ENCODE measurements around the gene TERB1.

TERB1 gene, protein sequence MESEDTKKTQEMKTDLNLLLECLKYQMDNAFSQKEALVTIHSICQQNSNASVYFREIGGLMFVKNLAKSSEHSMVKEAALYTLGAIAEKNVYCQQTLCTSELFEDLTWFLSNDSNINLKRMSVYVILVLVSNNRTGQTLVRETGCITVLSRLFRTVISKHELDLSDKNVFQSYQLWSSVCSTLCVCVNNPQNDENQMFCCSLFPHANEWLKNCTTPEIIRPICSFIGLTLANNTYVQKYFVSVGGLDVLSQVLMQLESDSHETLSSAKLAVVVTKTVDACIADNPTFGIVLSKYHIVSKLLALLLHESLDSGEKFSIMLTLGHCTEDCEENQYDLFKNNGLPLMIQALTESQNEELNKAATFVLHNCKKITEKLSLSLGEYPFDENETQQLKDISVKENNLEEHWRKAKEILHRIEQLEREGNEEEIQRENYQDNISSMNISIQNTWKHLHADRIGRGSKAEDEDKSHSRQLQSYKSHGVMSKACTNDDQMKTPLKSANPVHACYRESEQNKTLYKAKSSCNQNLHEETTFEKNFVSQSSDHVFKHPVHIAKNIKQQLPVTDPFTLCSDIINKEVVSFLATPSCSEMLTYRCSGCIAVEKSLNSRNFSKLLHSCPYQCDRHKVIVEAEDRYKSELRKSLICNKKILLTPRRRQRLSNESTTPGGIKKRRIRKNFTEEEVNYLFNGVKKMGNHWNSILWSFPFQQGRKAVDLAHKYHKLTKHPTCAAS

DNA sequence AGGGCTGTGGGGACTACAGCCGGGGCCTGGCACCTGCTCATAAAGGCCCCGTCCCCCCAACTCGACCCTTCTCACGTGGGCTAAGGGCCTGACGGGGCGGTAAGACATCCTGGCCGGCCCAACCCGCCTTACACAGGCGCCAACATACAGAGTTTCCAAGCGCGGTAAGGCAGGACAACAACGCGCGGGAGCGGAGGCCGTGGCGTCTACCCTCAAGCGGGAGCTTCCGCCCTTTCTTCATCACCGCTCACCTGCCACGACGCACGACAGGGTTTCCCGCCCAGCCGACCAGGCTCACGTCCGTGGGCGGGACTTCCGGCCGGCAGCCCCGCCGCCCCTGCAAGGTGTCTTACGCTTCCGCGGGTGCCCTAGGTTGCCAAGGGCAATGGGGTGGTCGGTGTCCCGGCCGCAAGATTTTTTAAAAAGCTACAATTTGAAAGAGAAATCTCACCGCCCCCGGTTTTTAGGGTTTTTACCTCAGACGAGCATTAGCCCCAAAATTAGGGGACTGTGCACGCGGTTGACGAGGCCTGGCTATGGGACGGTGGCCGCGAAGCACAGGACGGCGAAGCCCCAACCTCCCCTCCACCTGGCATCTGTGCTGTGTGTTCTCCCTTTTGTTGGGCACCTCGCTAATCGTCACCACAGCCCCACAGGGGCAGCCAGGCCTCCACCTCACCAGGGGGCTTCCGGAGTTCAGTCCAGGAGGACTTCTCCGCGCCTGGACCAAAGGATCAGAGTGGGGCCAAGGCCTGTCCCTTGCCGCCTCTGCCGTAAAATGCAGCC, at the start of gene TERB1:
Gene TERB1, minus strand, starts transcription at position 265 of the 786 bp plus-strand sequence. CDS start 4,786 bp downstream, outside the sequence.
- DNase-seq (ENCODE audit: low read depth in 2 of 2), result no peak

DNA sequence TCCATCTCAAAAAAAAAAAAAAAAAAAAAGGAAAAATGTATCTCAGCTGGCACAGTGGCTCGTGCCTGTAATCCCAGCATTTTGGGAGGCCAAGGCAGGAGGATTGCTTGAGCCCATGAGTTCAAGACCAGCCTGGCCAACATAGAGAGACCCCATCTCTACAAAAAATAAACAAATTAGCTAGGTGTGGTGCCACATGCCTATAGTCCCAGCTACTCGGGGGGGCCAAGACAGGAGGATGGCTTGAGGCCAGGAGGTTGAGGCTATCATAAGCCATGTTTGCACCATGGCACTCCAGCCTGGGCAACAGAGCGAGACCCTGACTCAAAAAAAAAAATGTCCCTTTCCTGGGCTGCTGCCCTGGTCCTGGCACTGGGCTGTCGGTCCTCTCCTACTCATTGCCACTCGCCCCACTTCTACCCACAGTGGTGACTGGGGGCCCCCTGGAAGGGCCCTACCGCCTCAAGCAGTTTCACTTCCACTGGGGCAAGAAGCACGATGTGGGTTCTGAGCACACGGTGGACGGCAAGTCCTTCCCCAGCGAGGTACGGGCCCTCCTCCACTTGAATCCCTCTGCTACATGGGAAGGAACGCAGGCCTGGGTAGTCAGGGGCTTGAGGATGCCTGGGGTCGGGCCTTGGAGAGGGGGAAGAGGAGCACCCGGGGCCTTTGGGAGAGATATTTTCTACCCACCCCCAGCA, 48.9 kb upstream of the TERB1 start:
- no peak for DNase-seq (ENCODE audit: low read depth in 2 of 2)

DNA sequence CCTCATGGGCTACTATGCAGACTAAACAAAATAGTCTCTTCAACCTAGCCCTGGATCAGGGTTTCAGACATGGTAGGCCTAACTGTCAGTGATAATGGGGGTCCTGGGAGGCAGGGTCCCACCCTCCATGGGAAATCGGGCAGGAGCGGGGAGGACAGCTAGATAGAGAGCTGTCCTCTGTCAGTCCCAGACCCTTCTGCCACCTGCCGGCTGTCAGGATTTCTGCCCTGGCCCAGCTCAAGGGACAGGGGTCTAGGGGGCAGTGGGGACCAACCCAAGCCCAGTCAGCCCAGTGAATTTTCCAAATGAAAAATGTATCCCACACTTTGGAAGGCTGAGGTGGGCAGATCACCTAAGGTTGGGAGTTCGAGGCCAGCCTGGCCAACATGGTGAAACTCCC, 48.2 kb upstream of the TERB1 start:
- DNase-seq (ENCODE audit: low read depth in 2 of 2), result no peak

DNA sequence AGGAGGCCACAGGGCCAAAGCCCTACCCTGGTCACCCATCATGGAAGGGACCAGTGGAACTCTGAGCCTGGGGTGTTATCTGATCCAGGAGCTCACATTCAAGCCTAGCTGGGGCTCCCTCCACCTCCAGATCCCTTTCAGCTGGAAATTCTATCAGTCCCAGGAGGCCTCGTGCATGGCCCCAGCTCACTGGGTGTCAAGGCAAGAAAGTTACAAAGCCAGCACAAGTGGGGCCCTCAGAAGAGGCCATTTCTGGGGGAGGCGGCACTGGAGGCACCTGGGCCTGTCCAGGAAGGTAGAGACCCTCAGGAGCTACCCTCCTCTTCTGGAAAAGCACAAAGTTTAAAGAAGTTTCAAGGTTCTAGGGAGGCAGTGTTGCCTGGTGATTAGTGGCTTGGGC, 47.6 kb upstream of the TERB1 start:
- no peak for DNase-seq (ENCODE audit: low read depth in 2 of 2)

DNA sequence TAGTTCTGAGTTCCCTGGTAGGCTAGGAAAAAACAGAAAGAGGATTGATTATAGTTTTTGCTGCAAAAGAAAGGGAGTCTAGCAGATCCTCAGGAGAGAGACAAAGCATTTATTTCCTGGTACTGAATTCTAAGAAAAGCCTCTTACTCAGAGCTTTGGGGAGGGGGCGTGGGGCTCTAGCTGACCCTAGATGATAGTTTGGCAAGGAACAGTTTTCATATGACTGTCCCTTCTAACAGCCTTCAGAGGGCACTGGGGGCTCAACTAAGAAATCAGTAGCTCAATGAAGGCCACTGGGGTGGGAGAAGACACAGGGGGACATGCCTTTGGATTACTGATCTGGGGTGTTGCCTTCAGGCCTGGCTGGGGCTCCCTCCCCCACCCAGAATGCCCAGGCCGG, 46.8 kb upstream of the TERB1 start:
- no peak for DNase-seq (ENCODE audit: low read depth in 2 of 2)

DNA sequence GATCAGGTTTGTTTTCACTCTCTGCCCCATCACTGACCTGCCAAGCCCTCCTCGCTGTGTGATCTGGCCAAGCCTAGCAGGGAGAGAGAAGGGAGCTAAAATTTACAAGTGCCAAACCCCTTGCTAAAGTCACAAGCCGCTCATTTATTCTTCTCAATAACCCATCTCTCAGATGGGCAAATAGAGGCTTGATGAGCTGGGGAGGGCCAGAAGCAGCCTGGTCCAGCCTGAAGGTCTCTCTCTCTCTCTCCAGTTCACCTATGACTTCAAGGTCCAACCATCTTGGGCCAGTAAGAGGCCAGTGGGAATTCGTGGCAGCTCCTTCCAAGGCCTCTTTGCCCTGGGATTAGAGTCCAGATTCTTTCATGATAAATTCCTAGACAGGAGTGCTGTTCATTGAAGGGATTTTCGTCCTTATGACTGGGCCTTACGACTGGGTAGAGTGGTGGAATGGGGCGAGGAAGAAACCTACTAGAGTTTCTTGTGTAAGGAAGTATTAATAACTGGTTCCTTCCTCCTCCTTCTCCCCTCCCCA, 46.2 kb upstream of the TERB1 start:
- DNase-seq (ENCODE audit: low read depth in 2 of 2), result no peak

DNA sequence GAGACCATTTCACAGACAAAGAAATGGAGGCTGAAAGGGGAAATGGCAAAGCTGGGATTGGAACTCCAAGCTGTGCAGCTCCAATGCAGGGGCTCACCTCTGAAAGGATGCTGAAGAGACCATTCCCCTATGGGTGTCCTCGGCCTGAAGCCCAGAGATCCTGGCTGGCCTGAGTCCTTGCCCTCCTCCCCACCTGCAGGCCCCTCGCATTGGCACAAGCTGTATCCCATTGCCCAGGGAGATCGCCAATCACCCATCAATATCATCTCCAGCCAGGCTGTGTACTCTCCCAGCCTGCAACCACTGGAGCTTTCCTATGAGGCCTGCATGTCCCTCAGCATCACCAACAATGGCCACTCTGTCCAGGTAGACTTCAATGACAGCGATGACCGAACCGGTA, 45.4 kb upstream of the TERB1 start:
- no peak for DNase-seq (ENCODE audit: low read depth in 2 of 2)

DNA sequence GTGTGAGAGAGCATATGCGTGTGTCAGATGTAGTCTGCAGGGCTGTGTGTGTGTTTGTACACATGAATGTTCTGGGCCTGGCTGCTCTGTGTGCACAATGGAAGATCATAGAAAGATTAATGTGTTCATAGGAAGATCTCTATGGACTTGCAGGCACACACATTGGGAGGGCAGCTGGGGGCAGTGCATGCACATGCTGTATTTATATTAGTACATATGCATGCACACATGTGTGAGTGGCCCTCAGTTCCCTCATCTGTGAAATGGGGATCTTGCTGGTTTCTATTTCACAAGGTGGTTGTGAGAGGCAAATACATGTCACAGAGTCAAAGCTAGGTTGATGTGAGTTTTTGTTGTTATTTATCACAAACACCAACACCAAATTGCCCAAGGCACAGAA, 44.9 kb upstream of the TERB1 start:
- no peak for DNase-seq (ENCODE audit: low read depth in 2 of 2)

DNA sequence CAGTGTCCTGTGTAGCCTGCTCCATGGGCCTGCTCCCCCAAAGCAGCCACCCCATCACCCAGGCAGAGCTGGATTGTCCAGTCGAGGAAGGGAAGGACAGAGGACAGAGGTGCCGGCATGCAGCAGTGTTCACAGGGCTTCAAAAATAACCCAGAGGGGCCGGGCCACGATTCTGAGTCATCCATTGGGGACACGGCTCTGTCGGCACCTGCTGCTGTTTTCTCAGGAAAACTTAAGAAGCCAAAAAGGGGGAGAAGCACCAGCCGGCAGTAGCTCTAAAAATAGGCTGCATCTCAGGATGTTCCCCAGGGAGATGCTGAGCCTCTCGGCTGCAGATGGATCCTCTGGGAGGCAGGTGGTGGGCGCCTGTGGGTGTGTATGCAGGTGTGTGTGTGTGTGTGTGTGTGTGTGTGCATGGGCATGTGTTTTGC, 44.4 kb upstream of the TERB1 start:
- no peak for DNase-seq (ENCODE audit: low read depth in 2 of 2)

DNA sequence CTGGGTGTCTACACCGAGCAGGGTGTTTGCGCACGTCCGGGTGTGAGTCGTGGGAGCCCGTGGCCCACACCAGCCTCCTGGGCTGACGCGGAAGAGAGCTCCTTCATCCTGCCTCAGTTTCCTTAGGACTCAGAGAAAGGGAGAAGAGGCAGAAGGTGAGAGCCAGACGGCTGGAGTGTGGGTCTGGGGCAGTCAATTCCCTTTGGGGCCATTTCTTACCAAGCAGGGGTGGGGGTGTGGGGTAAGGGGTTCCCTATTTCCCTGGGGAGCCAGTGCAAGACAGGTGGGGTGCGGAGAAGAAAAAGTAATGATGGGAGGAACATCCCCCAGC, 43.7 kb upstream of the TERB1 start:
- no peak for DNase-seq (ENCODE audit: low read depth in 2 of 2)

DNA sequence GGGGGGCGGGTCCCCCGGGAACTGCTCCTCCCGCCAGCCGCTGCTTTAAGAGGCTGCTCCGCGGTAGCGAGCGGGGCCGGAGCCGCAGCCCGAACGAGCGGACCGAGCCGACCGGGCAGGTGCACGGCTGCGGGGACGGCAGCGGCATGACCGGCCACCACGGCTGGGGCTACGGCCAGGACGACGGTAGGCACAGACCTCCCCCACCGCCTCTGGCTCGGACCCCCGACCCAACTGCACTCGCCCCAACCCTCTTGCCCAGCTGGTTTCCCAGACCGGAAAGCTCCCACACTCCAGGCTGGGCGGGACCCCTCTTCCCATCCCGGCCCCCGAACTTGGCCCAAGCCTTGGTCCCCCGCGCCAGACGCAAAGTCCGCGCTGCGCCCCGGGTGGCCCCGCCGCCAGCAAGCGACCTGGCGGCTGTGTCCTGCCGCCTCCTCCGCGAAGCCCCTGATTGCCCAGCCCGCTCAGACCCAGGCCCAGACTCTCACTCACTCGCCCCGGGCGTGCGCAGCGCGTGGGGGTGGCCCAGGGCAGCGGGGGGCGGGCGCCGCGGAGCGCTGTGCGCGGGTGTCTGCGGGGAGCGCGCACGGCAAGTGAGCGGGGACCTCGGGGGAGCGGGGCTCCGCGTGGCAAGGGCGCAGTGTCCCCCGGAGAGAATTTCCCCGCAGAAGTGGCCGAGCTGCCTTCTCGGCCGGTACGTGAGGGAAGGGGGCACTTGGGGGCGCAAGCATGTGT, 43.1 kb upstream of the TERB1 start, which contains the start of gene CA7:
Gene CA7, plus strand, starts transcription at position 73 of the 738 bp plus-strand sequence. Its CDS starts 74 bp downstream, at position 147.
- no peak for DNase-seq (ENCODE audit: low read depth in 2 of 2)

DNA sequence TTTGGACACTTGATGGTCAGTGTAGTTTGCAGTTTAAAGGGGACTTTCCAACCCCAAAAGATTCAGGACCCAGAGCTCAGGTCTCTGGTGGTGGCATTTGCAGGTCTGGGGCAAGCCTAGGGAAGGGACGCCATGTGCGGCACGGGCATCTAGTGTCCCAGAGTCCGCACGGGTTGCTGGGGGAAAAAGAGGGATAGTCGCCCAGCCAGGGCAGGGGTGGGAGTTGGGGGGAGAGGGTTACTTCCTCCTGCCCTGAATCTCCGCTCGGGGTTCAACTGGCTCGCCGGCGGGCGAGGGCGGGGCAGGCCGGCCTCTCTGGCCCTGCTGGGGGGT, 42.6 kb upstream of the TERB1 start:
- no peak for DNase-seq (ENCODE audit: low read depth in 2 of 2)

DNA sequence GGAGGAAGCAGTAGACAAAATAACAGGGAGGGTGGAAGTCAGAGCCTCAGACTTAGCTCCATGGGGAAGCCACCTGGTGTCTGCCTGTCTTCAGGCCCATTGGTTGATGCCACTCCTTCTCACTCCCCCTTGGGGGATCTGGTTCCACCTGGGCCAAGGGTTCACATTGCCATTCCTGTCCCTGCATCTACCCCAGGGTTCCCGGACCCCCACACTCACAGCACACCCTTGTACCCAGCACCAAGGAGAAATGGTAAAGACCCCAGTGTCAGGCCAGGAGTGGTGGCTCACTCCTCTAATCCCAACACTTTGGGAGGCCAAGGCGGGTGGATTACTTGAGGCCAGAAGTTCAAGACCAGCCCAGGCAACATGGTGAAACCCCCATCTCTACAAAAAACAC, 41.8 kb upstream of the TERB1 start:
- no peak for DNase-seq (ENCODE audit: low read depth in 2 of 2)

DNA sequence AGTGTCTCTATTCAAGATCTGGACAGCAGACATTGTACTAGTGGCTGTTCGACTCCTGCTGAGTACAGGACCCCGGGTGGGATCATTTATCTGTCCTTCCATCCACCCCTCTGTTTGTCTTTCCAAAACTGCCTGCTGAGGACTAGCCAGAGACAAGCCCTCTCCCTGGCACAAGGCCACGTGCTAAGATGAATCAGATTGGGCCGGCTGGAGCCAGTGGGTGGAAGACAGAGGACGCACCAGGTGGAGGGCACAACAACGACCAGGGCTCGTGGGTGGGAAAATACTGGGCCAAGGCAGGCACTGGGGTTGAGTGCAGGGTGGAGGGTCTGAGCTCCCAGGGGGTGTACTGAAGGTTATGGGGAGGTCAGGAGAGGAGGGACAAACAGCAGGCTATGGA, 41.4 kb upstream of the TERB1 start:
- DNase-seq (ENCODE audit: low read depth in 2 of 2), result no peak

DNA sequence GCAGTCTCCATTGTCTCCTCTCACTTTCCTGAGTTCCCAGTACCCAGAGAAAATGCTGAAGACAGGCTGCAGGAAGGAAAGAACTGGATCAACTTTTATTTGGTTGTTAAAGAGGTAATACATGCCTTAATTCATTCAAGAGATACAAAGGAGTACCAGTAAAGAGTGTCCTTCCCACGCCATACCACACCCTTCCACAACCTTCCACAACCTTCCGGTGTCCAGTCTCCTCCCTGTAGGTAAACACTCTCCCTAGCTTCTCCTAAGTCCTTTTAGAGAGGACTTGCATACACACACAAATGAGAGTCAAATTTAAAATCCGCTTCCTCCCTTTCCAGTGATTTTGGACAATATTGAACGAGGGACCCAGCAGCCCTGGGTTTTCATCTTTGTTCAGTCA, 40.0 kb upstream of the TERB1 start:
- no peak for DNase-seq (ENCODE audit: low read depth in 2 of 2)

DNA sequence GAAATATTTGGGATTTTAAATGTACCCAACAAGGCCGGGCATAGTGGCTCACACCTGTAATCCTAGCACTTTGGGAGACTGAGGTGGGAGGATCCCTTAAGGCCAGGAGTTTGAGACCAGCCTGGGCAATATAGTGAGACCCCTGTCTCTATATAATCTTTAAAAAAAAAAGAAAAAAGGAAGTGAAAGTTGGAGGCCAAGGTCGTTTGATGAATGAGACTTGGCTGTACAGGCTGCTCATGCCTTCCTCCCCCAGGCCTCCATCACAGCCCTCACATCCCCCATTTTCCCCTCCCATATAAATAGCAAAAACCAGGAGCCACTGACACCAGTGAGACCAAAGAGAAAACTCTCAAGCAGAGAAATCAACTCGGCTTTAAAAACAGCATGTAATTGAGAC, 39.5 kb upstream of the TERB1 start:
- DNase-seq (ENCODE audit: low read depth in 2 of 2), result no peak

DNA sequence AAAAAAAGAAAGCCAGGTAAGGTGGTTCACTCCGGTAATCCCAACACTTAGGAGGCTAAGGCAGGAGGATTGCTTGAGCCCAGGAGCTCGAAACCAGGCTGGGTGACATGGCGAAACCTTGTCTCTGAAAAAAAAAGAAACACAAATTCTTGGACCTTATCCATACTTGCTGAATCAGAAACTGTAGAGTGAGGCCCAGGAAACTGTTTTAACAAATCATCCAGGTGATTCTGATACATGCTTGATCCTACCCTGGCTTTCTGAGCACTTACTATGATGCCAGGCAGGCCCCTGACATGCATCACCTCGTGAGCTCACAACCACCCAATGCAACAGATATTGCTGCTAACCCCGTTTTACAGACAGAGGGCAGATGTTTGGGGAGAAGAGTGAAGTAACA, 33.4 kb upstream of the TERB1 start:
- no peak for DNase-seq (ENCODE audit: low read depth in 2 of 2)

DNA sequence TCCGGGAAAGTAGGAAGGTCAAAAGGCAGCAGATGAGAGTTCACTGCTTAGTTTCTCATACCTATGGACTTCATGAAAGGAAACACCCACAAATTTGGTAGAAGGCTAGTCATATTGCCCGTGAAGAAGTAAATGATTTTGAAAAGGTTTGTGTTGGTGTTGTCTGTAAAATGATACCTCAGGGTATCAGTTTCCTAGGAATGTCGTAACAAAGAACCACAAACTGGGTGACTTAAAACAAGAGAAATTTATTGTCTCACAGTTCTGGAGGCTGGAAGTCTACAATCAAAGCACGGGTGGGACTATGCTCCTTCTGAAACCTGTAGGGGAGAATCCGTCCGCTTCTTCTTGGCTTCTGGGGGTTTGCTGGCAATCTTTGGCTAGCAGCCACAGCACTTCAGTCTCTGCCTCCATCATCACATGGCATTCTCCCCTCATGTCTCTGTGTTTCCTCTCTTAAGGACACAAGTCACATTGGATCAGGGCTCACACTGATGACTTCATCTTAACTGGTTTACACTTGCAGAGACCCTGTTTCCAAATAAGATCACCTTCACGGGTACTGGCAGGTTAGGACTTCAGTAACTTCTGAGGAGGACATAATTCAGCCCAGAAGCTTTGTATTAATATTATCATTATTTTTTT, 31.4 kb upstream of the TERB1 start:
- DNase-seq (ENCODE audit: low read depth in 2 of 2), result no peak

DNA sequence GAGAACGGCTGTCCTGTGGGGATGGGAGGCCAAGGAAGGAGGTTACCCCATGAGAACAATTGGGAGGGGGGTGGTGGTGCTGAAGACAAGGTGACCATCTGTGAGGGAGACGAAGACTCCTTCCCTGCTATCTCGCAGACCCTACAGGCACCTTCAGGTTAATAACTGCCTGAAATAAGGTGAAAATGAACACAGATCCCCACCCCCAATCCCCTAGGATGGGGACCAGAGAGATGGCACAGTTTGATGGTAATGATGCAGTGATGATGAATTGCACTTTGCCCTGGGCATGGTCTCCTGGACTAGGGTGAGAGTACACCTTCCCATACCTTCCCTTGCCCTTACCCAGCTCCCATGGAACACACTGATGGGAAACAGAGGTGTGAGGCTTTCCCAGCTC, 30.8 kb upstream of the TERB1 start:
- DNase-seq (ENCODE audit: low read depth in 2 of 2), result no peak
